Measurements from ENCODE around the gene PHGDH. TPM values are rescaled to one million over a fixed set of nuclear protein-coding genes. Genes with fewer than 3 reads are reported as not detected.

Gene PHGDH
- total RNA-seq, 1 donor from 2014 or later = 452 TPM

DNA sequence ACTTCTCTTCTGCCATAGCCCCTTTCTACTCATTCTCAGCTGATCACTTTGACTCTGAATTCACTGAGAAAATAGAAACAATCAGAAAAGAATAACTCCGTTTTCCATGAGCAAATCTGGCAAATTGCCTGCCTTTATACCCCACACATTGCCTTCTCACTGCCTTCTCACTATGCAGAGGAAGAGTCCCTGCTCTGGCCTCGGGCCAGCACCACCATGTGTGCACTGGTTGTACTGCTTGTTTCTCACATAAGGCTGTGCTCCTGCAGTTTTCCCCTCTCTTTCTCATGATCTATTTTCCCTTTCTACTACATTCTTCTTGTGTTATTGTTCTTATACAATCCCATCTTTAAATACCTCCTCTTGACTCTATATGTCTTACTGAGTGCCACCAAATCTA lies 59.3 kb downstream of the PHGDH start:
- H3K9me3 Mint-ChIP-seq (ENCODE audit: low read depth) = no peaks in the 10 kb centered on the region

DNA sequence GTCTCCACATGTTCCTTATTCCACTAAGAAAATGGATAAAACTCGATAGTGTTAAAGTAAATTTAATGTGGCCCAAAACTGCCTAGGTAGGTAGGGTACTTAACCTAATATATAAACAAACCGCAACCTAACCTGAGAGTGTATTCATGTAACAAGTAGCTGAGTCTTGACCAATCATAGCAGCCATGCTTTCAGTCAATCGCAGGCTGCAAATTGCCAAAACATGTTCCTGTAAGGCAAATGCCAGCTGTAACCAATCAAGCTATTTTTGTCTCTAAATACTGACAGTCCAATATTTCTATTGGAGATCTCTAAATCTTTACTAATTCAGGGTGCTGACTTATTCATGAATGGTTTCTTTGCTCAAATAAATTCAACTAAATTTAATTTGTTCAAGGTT lies 60.0 kb downstream of the PHGDH start:
- H3K4me1 Mint-ChIP-seq (ENCODE audit: low read depth) = peaks cover 42% of the 10 kb centered on the region
- TF ChIP-seq, protein P1, sequence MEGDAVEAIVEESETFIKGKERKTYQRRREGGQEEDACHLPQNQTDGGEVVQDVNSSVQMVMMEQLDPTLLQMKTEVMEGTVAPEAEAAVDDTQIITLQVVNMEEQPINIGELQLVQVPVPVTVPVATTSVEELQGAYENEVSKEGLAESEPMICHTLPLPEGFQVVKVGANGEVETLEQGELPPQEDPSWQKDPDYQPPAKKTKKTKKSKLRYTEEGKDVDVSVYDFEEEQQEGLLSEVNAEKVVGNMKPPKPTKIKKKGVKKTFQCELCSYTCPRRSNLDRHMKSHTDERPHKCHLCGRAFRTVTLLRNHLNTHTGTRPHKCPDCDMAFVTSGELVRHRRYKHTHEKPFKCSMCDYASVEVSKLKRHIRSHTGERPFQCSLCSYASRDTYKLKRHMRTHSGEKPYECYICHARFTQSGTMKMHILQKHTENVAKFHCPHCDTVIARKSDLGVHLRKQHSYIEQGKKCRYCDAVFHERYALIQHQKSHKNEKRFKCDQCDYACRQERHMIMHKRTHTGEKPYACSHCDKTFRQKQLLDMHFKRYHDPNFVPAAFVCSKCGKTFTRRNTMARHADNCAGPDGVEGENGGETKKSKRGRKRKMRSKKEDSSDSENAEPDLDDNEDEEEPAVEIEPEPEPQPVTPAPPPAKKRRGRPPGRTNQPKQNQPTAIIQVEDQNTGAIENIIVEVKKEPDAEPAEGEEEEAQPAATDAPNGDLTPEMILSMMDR (IDR thresholded peaks at IDR 0.05; ENCODE audit: unreplicated experiment) = no peak
- H3K4me3 Mint-ChIP-seq (ENCODE audit: low read depth) = no peak overlapping the region
- no peaks in the 10 kb centered on the region for H3K27me3 Mint-ChIP-seq
- H3K36me3 Mint-ChIP-seq (ENCODE audit: insufficient read depth) = no peaks in the 10 kb centered on the region
- DNase-seq (ENCODE audit: low spot score, unreplicated experiment) = no peak
- H3K9me3 Mint-ChIP-seq (ENCODE audit: low read depth) = peaks cover 2% of the 10 kb centered on the region
- no peak overlapping the region for H3K27ac Mint-ChIP-seq

More for the DNA sequence above, 59.3 kb downstream of the PHGDH start:
- Mint-ChIP-seq H3K4me3 (ENCODE audit: low read depth) (no peak overlapping the region), H3K36me3 (ENCODE audit: insufficient read depth) (no peaks in the 10 kb centered on the region), H3K27ac (no peak overlapping the region), H3K4me1 (ENCODE audit: low read depth) (peaks cover 45% of the 10 kb centered on the region), H3K27me3 (no peaks in the 10 kb centered on the region)
- TF ChIP-seq, protein P1 (IDR thresholded peaks at IDR 0.05; ENCODE audit: unreplicated experiment) = peak; percentile 50
- DNase-seq (ENCODE audit: low spot score, unreplicated experiment) = no peak

DNA sequence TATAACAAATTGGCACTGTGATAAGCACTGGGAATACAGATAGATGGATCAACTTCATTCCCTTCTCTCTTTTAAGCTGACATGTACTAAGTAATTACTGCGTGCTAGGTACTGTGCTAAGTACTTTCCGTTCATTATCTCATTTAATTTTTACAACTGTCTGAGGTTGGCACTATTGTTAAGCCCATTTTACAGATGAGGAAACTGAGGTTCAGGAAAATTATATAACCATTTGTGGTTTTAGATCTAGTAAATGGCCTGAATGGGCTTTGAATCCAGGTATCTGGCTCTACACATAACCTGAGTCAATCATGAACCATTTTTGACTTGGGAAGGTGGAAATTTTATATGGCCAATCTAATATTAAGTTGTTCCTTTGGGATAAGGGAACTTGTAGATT lies 60.6 kb downstream of the PHGDH start:
- Mint-ChIP-seq H3K4me3 (ENCODE audit: low read depth) (no peak overlapping the region), H3K27me3 (no peaks in the 10 kb centered on the region), H3K4me1 (ENCODE audit: low read depth) (peaks cover 37% of the 10 kb centered on the region), H3K9me3 (ENCODE audit: low read depth) (peaks cover 2% of the 10 kb centered on the region), H3K27ac (no peak overlapping the region), H3K36me3 (ENCODE audit: insufficient read depth) (no peaks in the 10 kb centered on the region)
- TF ChIP-seq, protein P1 (IDR thresholded peaks at IDR 0.05; ENCODE audit: unreplicated experiment) = no peak
- DNase-seq (ENCODE audit: low spot score, unreplicated experiment) = no peak

DNA sequence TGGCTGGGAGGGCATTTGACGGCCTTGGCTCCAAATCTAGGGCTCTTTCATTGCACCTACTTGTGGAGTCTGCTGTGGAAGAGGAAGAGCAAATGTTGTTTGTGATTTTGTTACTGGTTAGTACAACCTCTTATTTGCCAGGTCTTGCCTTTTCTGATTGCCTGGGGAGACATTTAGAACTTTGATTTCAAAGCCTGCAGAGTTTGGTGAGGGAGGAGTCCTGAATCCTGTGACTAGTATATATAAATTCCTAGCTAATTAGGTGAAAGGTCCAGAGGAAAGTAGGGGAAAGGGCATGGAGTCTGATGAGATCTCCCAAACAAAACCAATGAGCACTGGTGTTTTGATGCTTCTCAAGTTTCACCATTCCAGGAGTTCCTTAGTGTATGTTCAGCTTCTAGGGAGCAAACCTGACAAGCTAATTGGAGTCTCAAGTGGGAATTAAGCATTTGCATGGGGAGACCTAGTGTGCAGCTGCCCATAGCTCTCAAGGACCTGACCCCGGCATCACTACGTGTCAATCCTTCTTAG lies 62.0 kb downstream of the PHGDH start:
- peaks cover 34% of the 10 kb centered on the region for H3K4me1 Mint-ChIP-seq (ENCODE audit: low read depth)
- H3K4me3 Mint-ChIP-seq (ENCODE audit: low read depth) = peak overlapping the region; percentile 0
- no peaks in the 10 kb centered on the region for H3K36me3 Mint-ChIP-seq (ENCODE audit: insufficient read depth)
- TF ChIP-seq, protein P1 (IDR thresholded peaks at IDR 0.05; ENCODE audit: unreplicated experiment) = no peak
- peak overlapping the region; percentile 94 for H3K27ac Mint-ChIP-seq
- no peaks in the 10 kb centered on the region for H3K27me3 Mint-ChIP-seq
- H3K9me3 Mint-ChIP-seq (ENCODE audit: low read depth) = peaks cover 2% of the 10 kb centered on the region
- no peak for DNase-seq (ENCODE audit: low spot score, unreplicated experiment)

DNA sequence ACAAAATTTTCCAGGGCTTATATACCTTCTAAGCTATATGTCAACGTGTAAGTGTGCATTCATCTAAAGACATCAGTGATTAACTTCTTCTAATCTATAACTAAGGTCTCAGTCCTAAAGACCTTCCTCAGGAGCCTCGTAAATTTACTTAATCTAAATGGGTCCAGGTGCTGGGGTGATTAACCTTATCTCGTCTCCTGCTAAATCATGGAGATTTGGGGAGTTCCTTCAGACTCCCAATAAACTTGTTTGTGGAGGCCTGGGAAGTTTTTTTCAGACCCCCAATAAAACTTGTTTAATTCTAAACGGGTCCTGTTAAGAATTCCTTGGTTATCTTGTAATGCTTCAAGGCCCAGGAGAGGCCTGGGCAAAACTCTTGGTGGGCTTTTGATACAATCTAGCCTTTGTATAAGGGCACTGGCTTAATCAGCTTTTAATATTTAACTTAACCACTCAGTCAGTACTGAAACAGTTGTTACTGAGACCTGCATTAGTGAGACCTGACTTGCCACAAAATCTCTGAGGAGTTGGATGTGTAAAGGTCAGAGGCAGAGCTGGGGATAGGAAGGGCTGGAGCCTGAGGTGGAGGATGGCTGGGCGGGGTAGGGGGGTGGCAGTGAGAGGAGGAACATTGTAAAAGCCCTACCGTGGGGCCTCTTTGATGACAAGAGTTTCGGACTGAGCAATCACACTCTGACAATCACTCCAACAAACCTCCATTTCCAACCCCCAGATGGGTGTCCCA lies 63.2 kb downstream of the PHGDH start:
- Mint-ChIP-seq H3K27me3 (no peaks in the 10 kb centered on the region), H3K27ac (peak overlapping the region; percentile 94), H3K9me3 (ENCODE audit: low read depth) (peaks cover 2% of the 10 kb centered on the region), H3K4me1 (ENCODE audit: low read depth) (peaks cover 45% of the 10 kb centered on the region), H3K36me3 (ENCODE audit: insufficient read depth) (no peaks in the 10 kb centered on the region), H3K4me3 (ENCODE audit: low read depth) (peak overlapping the region; percentile 24)
- DNase-seq (ENCODE audit: low spot score, unreplicated experiment) = no peak
- TF ChIP-seq, protein P1 (IDR thresholded peaks at IDR 0.05; ENCODE audit: unreplicated experiment) = no peak

Data from progenitor cell of endocrine pancreas (in vitro differentiated cells).